Nephron (organoid): Measurements from ENCODE around the gene MTR.

ENCODE experiments used
- H3K27ac Mint-ChIP-seq, 3 experiments: 2 replicates each; pipeline ENCODE4 v1.8.0; 2020; ENCODE audit warnings: mixed read lengths in 3 of 3, mild to moderate bottlenecking in 2 of 3, moderate library complexity in 1 of 3
- H3K27me3 Mint-ChIP-seq: 2 replicates; pipeline ENCODE4 v1.8.0; 2021; ENCODE audit warnings: low read depth, mild to moderate bottlenecking, moderate library complexity, mixed read lengths
- H3K36me3 Mint-ChIP-seq: 2 replicates; pipeline ENCODE4 v1.8.0; 2020; ENCODE audit warnings: low read depth, mixed read lengths
- H3K4me1 Mint-ChIP-seq: 2 replicates; pipeline ENCODE4 v1.8.0; 2020; ENCODE audit warnings: mixed read lengths
- H3K4me3 Mint-ChIP-seq, 3 experiments: 2 replicates each; pipeline ENCODE4 v1.8.0; 2020; ENCODE audit warnings: mild to moderate bottlenecking in 3 of 3, mixed read lengths in 3 of 3, moderate library complexity in 2 of 3
- H3K9me3 Mint-ChIP-seq: 2 replicates; pipeline ENCODE4 v1.8.0; 2020; ENCODE audit warnings: mixed read lengths
- TF ChIP-seq, protein P1 (sequence below), 3 experiments: fragments of 200-600 bp; sonication (generic); IDR thresholded peaks; one replicate each; pipeline ENCODE4 v1.5.0; 2021; ENCODE audit warnings: antibody characterized with exemption in 3 of 3; ENCODE audit not compliant: unreplicated experiment in 3 of 3

The MTR gene

DNA sequence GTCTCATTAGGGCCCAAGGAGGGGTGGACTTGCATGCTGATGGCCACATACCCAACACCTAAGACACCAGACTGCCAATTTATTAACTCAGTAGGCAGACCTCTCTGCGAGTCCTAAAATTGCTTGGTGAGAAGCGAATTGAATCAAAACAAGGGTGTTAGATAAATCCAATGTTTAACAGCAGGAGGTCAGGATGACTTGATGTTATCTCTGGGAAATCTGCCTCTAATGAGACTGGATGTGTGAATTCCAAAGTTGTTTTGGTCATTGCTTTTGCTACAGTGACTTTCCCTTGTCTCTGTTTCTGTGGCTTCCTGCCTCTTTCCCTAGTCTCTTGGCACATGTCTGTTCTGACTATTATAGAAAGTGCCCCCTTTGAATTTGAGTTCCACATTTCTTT lies 20.8 kb downstream of the MTR start:
- Mint-ChIP-seq H3K4me1 (no peaks in the 10 kb centered on the region), H3K4me3 (no peak overlapping the region), H3K9me3 (no peaks in the 10 kb centered on the region), H3K27me3 (no peaks in the 10 kb centered on the region), H3K36me3 (peaks cover 58% of the 10 kb centered on the region), H3K27ac (no peak overlapping the region)
- TF ChIP-seq, protein P1, sequence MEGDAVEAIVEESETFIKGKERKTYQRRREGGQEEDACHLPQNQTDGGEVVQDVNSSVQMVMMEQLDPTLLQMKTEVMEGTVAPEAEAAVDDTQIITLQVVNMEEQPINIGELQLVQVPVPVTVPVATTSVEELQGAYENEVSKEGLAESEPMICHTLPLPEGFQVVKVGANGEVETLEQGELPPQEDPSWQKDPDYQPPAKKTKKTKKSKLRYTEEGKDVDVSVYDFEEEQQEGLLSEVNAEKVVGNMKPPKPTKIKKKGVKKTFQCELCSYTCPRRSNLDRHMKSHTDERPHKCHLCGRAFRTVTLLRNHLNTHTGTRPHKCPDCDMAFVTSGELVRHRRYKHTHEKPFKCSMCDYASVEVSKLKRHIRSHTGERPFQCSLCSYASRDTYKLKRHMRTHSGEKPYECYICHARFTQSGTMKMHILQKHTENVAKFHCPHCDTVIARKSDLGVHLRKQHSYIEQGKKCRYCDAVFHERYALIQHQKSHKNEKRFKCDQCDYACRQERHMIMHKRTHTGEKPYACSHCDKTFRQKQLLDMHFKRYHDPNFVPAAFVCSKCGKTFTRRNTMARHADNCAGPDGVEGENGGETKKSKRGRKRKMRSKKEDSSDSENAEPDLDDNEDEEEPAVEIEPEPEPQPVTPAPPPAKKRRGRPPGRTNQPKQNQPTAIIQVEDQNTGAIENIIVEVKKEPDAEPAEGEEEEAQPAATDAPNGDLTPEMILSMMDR (IDR thresholded peaks at IDR 0.05; ENCODE audit: unreplicated experiment in 3 of 3), result no peak

DNA sequence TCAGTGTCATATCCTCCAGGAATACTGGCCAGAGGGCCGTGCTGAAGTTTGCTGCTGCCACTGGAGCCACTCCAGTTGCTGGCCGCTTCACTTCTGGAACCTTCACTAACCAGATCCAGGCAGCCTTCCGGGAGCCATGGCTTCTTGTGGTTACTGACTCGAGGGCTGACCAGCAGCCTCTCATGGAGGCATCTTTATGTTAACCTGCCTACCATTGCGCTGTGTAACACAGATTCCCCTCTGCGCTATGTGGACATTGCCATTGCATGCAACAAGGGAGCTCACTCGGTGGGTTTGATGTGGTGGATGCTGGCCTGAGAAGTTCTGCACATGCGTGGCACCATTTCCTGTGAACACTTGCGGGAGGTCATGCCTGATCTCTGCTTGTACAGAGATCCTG lies 24.8 kb downstream of the MTR start:
- TF ChIP-seq, protein P1 (IDR thresholded peaks at IDR 0.05; ENCODE audit: unreplicated experiment in 3 of 3), result no peak
- no peak overlapping the region for H3K4me3 Mint-ChIP-seq
- peaks cover 50% of the 10 kb centered on the region for H3K36me3 Mint-ChIP-seq
- H3K9me3 Mint-ChIP-seq, result no peaks in the 10 kb centered on the region
- no peak overlapping the region for H3K27ac Mint-ChIP-seq
- H3K4me1 Mint-ChIP-seq, result no peaks in the 10 kb centered on the region
- H3K27me3 Mint-ChIP-seq, result no peaks in the 10 kb centered on the region

DNA sequence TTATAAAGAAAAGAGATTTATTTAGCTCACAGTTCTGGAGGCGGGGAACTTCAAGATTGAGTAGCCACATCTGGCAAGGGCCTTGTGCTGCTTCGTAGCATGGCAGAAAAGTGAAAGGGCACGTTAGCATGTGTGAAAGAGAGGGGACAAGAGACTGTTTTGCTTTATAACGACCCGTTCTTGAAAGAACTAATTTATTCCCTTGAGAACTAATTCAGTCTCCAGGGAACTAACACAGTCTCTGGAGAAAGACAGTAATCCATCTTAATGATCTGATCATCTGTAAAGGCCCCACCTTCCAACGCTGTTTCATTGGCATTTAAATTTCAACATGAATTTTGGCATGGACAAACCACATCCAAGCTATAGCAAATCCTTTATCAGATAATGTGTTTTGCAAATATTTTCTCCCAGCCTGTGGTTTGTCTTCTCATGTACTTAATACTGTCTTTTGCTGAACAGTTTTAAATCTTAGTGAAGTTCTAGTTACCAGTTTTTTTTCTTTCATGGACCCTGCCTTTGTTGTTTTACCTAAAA lies 26.1 kb downstream of the MTR start:
- Mint-ChIP-seq H3K4me1 (no peaks in the 10 kb centered on the region), H3K27me3 (no peaks in the 10 kb centered on the region), H3K36me3 (peaks cover 57% of the 10 kb centered on the region), H3K9me3 (no peaks in the 10 kb centered on the region), H3K4me3 (no peak overlapping the region), H3K27ac (no peak overlapping the region)
- TF ChIP-seq, protein P1 (IDR thresholded peaks at IDR 0.05; ENCODE audit: unreplicated experiment in 3 of 3), result no peak

DNA sequence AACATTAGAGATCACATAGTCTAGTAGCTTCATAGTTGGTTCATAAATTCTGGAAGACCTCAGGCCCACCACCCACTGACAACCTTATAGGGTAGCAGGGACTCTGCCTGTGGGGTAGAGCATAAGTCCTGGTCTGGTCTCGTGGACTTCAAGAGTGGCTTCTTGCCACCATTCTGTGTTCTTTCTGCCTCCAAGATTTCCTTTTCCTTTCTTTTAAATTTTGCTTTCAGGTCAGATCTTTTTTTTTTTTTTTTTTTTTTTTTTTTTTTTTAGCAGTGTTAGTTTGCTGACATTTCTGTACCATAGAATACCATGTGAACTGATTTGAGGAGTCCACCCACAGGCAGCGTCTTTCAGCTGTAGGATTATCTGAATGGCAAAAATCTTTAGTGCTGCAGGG lies 28.5 kb downstream of the MTR start:
- Mint-ChIP-seq H3K27ac (no peak overlapping the region), H3K36me3 (peaks cover 61% of the 10 kb centered on the region), H3K4me3 (no peak overlapping the region), H3K27me3 (no peaks in the 10 kb centered on the region), H3K4me1 (no peaks in the 10 kb centered on the region), H3K9me3 (no peaks in the 10 kb centered on the region)
- TF ChIP-seq, protein P1 (IDR thresholded peaks at IDR 0.05; ENCODE audit: unreplicated experiment in 3 of 3), result no peak

DNA sequence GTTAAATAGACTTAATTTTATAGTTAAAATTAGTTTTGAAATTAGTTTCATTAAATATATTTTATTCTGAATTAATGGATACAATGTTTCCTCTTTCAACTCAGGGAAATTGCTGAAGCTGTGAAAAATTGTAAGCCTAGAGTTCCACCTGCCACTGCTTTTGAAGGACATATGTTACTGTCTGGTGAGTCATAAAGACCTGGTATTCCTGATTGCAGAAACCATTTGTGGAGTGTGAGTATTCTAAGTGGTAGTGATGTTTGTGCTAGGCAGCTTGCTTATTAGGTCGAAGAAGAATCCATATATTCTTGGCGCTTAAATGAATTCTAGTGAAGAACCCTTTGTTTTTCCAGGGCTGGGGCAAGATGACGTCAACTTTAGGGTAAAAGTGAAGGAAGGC lies 34.0 kb downstream of the MTR start:
- no peak overlapping the region for H3K4me3 Mint-ChIP-seq
- TF ChIP-seq, protein P1 (IDR thresholded peaks at IDR 0.05; ENCODE audit: unreplicated experiment in 3 of 3), result no peak
- H3K36me3 Mint-ChIP-seq, result peaks cover 59% of the 10 kb centered on the region
- no peaks in the 10 kb centered on the region for H3K9me3 Mint-ChIP-seq
- H3K27me3 Mint-ChIP-seq, result no peaks in the 10 kb centered on the region
- H3K4me1 Mint-ChIP-seq, result no peaks in the 10 kb centered on the region
- H3K27ac Mint-ChIP-seq, result no peak overlapping the region

DNA sequence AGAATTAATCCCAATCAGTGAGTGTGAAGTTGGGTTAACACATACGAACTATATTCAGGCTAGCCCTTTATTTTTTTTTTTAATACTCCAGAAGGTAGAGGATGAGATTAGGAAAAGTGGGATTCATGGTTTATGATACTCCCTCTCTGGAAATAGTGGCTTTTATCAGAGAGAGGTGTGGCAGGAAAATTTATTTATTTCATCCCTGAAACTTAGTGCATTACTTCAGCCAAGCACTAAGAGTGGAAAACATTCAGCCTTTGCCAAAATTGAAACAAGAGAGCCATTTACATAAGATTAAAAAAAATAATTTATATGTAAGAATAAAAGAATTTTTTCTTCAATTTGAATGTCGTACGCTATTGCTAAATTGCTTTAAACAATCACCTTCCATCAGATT lies 35.0 kb downstream of the MTR start:
- Mint-ChIP-seq H3K36me3 (peaks cover 63% of the 10 kb centered on the region), H3K27me3 (no peaks in the 10 kb centered on the region), H3K4me3 (no peak overlapping the region), H3K27ac (no peak overlapping the region), H3K4me1 (peaks cover 6% of the 10 kb centered on the region), H3K9me3 (no peaks in the 10 kb centered on the region)
- TF ChIP-seq, protein P1 (IDR thresholded peaks at IDR 0.05; ENCODE audit: unreplicated experiment in 3 of 3), result no peak
